Measurements from ENCODE around the gene SHB. TPM values are rescaled to one million over a fixed set of nuclear protein-coding genes. Genes with fewer than 3 reads are reported as not detected.

SHB gene, protein sequence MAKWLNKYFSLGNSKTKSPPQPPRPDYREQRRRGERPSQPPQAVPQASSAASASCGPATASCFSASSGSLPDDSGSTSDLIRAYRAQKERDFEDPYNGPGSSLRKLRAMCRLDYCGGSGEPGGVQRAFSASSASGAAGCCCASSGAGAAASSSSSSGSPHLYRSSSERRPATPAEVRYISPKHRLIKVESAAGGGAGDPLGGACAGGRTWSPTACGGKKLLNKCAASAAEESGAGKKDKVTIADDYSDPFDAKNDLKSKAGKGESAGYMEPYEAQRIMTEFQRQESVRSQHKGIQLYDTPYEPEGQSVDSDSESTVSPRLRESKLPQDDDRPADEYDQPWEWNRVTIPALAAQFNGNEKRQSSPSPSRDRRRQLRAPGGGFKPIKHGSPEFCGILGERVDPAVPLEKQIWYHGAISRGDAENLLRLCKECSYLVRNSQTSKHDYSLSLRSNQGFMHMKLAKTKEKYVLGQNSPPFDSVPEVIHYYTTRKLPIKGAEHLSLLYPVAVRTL
- 14.2 and 21.0 TPM in 2 replicates for total RNA-seq

DNA sequence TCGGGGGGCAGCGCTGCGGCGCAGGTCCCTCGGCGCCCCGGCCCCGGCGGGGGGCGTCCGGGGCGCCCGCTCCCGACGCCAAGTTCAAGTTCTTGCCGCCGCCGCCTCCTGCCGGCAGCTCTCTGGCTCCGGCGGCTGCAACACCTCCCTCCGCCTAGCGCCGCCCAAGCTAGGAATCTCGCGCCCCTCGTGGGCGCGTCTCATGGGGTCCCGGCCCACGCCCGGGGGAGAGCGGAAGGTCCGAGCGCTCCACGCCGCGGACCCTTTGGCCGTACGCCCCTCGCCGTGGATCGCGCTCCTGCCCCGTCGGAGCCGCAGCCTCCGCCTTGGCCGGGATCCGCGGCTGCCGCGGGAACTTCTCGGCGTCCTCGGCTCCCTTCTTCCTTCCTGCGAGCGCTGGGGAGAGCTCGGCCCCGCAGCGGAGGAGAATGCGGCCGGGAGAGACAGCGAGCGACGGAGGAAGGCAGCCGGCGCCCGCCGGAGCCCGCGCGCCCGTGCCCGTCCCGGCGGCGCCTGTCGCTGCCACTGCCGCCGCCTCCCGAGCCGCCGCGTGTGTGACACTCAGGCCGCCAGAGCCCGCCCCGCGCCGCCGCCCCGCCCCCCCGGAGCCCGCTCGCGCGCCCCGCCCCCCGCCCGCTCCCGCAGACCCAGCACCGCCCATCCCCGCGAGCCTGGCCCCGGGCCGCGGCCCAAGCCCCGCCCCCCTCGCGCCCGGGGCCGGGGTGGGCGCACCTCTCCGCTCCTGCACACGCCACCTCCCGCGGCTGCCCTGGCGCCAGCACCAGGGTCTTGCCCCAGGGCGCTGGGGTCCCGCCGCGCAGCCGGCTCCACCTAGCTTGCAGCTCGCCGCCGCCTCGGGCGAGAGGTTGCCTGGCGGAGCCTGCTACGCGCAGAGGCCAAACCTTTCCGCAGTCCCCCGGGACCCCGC is at the start of gene SHB:
TSS of gene SHB (minus strand) at position 527 of the 928 bp plus-strand sequence. CDS start 582 bp downstream, outside the sequence.

GRCh38 chr9:37903647-37904444 is 165.2 kb downstream of the SHB start, which contains the start of gene SLC25A51:
Gene SLC25A51 (minus strand): TSS chr9:37904127. CDS start chr9:37888550, 15,577 bp downstream.

Other genes with a start within 250 kb of the SHB start
- gene SLC25A51, start 165.1 kb downstream of the SHB start, total RNA-seq: 62.3 and 83.0 TPM in 2 replicates